GM12878 (cell line): ENCODE data around the gene DCAF15. TPM values are rescaled to one million over a fixed set of nuclear protein-coding genes. Genes with fewer than 3 reads are reported as not detected.

Source experiments
- ATAC-seq: fragments of 200-7000 bp; cut with Tn5 transposase; 3 replicates; pipeline ENCODE4 v1.9.1; 2020; ENCODE audit warnings: mild to moderate bottlenecking, moderate library complexity
- BruUV-seq: library from RNA; stranded (reverse); fragments of 400-500 nt; replicated peaks from 2 replicates; lab custom pipeline; 2021; lab: Mats Ljungman, UMichigan
- CTCF ChIA-PET: fragments of 300-600 bp; sonication (Branson Sonifier 250); formaldehyde crosslinking; extraction: SDS; loops from one replicate; lab custom pipeline; 2021; ENCODE audit warnings: inconsistent platforms; lab: Yijun Ruan, JAX
- POLR2A ChIA-PET: fragments of 350-600 bp; formaldehyde crosslinking; extraction: SDS; loops from one replicate; lab custom pipeline; 2021; ENCODE audit warnings: inconsistent platforms; lab: Charles Lee
- RAD21 ChIA-PET: fragments of 300-600 bp; sonication (Branson Sonifier 250); formaldehyde crosslinking; loops from one replicate; lab custom pipeline; 2023; ENCODE audit warnings: antibody characterized with exemption; ENCODE audit not compliant: unreplicated experiment; lab: Charles Lee
- SMC1A ChIA-PET: fragments of 300-600 bp; sonication (Branson Sonifier 250); formaldehyde crosslinking; loops from one replicate; lab custom pipeline; 2023; ENCODE audit not compliant: unreplicated experiment, uncharacterized antibody; lab: Charles Lee
- DNase-seq: peaks from one replicate; pipeline ENCODE4 v3.0.0-alpha.2; 2011; ENCODE audit warnings: low read depth, low spot score
- FAIRE-seq: peaks from 3 replicates; lab custom pipeline; 2011; peaks lifted over from hg19 to GRCh38; lab: Jason Lieb, UNC
- H2AFZ ChIP-seq: 2 replicates; pipeline ENCODE4 v1.6.0; 2011; ENCODE audit warnings: low read depth, low read length, control low read depth; ENCODE audit not compliant: control insufficient read depth
- H3K27ac ChIP-seq: 2 replicates; pipeline ENCODE4 v1.5.1; 2011; ENCODE audit warnings: control low read depth; ENCODE audit not compliant: control insufficient read depth, insufficient read depth
- H3K27me3 ChIP-seq, 2 experiments: replicated peaks in 1 of 2; 2 replicates each; pipeline versions ENCODE4 v1.6.0 to v1.6.1; 2011; ENCODE audit warnings: low read length in 1 of 2; ENCODE audit not compliant: control insufficient read depth in 2 of 2, insufficient read depth in 2 of 2
- H3K36me3 ChIP-seq, 2 experiments: 2 replicates each; pipeline ENCODE4 v1.5.1; 2011; ENCODE audit warnings: low read length in 1 of 2; ENCODE audit not compliant: control insufficient read depth in 2 of 2, insufficient read depth in 2 of 2
- H3K4me1 ChIP-seq: 2 replicates; pipeline ENCODE4 v1.6.1; 2011; ENCODE audit warnings: mild to moderate bottlenecking, low read length, moderate library complexity, mixed read lengths; ENCODE audit not compliant: control insufficient read depth, insufficient read depth
- H3K4me2 ChIP-seq: 2 replicates; pipeline ENCODE4 v1.6.0; 2011; ENCODE audit warnings: control low read depth; ENCODE audit not compliant: control insufficient read depth, insufficient read depth
- H3K4me3 ChIP-seq: fragments of 200-600 bp; sonication (generic); 2 replicates; pipeline ENCODE4 v1.5.1; 2016
- H3K79me2 ChIP-seq: 2 replicates; pipeline ENCODE4 v1.6.0; 2011; ENCODE audit warnings: low read length; ENCODE audit not compliant: control insufficient read depth, insufficient read depth
- H3K9ac ChIP-seq: 2 replicates; pipeline ENCODE4 v1.8.0; 2011; ENCODE audit warnings: low read length, control low read depth, mixed read lengths; ENCODE audit not compliant: control insufficient read depth, insufficient read depth
- H3K9me3 ChIP-seq: replicated peaks from 3 replicates; pipeline ENCODE4 v1.5.1; 2011; ENCODE audit warnings: mild to moderate bottlenecking, low read length; ENCODE audit not compliant: control insufficient read depth, insufficient read depth
- H4K20me1 ChIP-seq: 2 replicates; pipeline ENCODE4 v1.6.0; 2011; ENCODE audit not compliant: control insufficient read depth, insufficient read depth
- CHD4 ChIP-seq: fragments of 200-600 bp; sonication (generic); IDR thresholded peaks from 2 replicates; pipeline ENCODE4 v1.6.1; 2016; ENCODE audit warnings: mild to moderate bottlenecking
- CREB1 ChIP-seq: IDR thresholded peaks from 2 replicates; pipeline ENCODE4 v1.6.1; 2012; ENCODE audit warnings: low read depth, mild to moderate bottlenecking, inconsistent platforms
- FOXK2 ChIP-seq: fragments of 450-650 bp; IDR thresholded peaks from 2 replicates; pipeline ENCODE4 v1.6.1; 2017; ENCODE audit warnings: mild to moderate bottlenecking, moderate library complexity
- HCFC1 ChIP-seq: fragments of 150-350 bp; IDR thresholded peaks from 2 replicates; pipeline ENCODE4 v1.6.1; 2014; ENCODE audit warnings: low read length
- JUNB ChIP-seq: IDR thresholded peaks from 2 replicates; pipeline ENCODE4 v1.6.1; 2016; ENCODE audit warnings: antibody characterized with exemption, mild to moderate bottlenecking
- TAF1 ChIP-seq: IDR thresholded peaks from 2 replicates; pipeline ENCODE4 v1.6.1; 2011; ENCODE audit warnings: mild to moderate bottlenecking, low read depth, low read length, borderline replicate concordance
- USF2 ChIP-seq: IDR thresholded peaks from 2 replicates; pipeline ENCODE4 v1.6.1; 2011; ENCODE audit warnings: low read depth, low read length, improper control_type of control experiment, borderline replicate concordance
- ZNF217 ChIP-seq: fragments of 450-650 bp; IDR thresholded peaks from 2 replicates; pipeline ENCODE4 v1.6.1; 2017; ENCODE audit warnings: antibody characterized with exemption, mild to moderate bottlenecking
- WGBS: methylation state at CpG from one replicate; pipeline ENCODE4 v1.1.6; 2016; ENCODE audit warnings: low lambda C conversion rate; ENCODE audit not compliant: insufficient replicate concordance, insufficient coverage; ENCODE audit errors: missing lambda C conversion rate; 5-methylcytosine and 5-hydroxymethylcytosine counted together
- in situ Hi-C: fragments of 300-500 bp; cut with MboI; formaldehyde crosslinking; loops from 9 replicates; pipeline ENCODE4 v1.14.3; 2018; ENCODE audit warnings: mixed read lengths
- intact Hi-C: fragments of 100-400 bp; cut with micrococcal nuclease; formaldehyde crosslinking; loops from one replicate; pipeline ENCODE4 v1.14.2; 2022; ENCODE audit not compliant: unreplicated experiment
- polyA plus RNA-seq, 11 experiments: library from polyadenylated mRNA; depleted of rRNA in 4 of 11; unstranded in 6 of 11; stranded (reverse) in 5 of 11; fragments of >200 nt; fragmentation: Nextera tagmentation in 4 of 11; fragmentation: Illumina TruSeq in 1 of 11; extraction: Ambion mirVana in 4 of 11; extraction: Trizol in 1 of 11; gene quantifications; 1 replicate in 1 of 11; 2 replicates in 10 of 11; pipeline versions ENCODE4 v1.2.1 to v1.2.3, GENCODE V29; 2011 to 2016; ENCODE audit warnings: inconsistent platforms in 2 of 11, missing spikeins in 2 of 11, low read depth in 1 of 11
- total RNA-seq, 4 experiments: library from RNA; depleted of rRNA in 3 of 4; stranded (reverse); fragments of >200 nt in 3 of 4; fragmentation: Illumina TruSeq in 1 of 4; extraction: Trizol in 1 of 4; gene quantifications; 2 replicates each; pipeline versions ENCODE4 v1.2.1 to v1.2.3, GENCODE V29; 2013 to 2021
- TF ChIP-seq, protein P1 (sequence below): fragments of 450-650 bp; IDR thresholded peaks from 2 replicates; pipeline ENCODE4 v1.6.1; 2017; ENCODE audit warnings: mild to moderate bottlenecking, moderate library complexity

DCAF15 gene
- total and polyA plus RNA-seq, 10 of the 15 experiments (the other 5 are each of a cell fraction or from before 2014, with no cell fraction given): 0.16 to 63.4 (median 26.6) TPM

DNA sequence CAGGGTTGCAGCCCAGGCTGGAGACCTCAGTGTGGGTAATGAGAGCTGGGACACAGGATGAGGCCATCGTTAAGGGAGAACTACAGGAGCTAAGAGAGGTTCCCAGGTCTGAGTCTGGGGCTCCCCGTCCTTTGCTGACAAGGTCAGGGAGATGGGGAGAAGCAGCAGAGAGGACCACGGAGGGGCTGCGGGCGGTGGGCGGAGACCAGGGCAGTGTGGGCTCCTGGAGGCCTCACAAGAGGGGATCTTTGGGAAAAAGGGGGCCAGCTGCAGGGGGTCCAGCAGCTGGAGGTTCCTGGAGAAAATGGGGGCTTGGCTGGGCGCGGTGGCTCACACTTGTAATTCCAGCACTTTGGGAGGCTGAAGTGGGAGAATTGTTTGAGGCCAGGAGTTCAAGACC, 37.8 kb downstream of the DCAF15 start:
- in situ Hi-C loops (no loop called here), intact Hi-C loops (no loop called here)
- ChIA-PET CTCF (interaction anchor here (1.1 kb wide), 1 partner anchor 52 kb away, joined by 3 read pairs; no protein-coding TSS in a partner anchor), RAD21 (no interaction called here), POLR2A (interaction anchor here (0.7 to 6.5 kb wide), 3 partner anchors 9 to 42 kb away, joined by 3 to 49 read pairs (median 3); partner anchors contain the start of genes IL27RA and RFX1), SMC1A (interaction anchor here (1.3 kb wide), 1 partner anchor 22 kb away, joined by 3 read pairs; no protein-coding TSS in a partner anchor)
- no peak overlapping the region for H3K9ac ChIP-seq
- H4K20me1 ChIP-seq: no peaks in the 10 kb centered on the region
- H3K36me3 ChIP-seq: peaks cover 0 to 3% of the 10 kb centered on the region in 2 experiments; a peak in 3 of 4 replicates
- TF ChIP-seq CREB1 (no peak), ZNF217 (no peak), FOXK2 (no peak), JUNB (no peak), HCFC1 (no peak), TAF1 (no peak), CHD4 (no peak), USF2 (no peak)
- TF ChIP-seq, protein P1, sequence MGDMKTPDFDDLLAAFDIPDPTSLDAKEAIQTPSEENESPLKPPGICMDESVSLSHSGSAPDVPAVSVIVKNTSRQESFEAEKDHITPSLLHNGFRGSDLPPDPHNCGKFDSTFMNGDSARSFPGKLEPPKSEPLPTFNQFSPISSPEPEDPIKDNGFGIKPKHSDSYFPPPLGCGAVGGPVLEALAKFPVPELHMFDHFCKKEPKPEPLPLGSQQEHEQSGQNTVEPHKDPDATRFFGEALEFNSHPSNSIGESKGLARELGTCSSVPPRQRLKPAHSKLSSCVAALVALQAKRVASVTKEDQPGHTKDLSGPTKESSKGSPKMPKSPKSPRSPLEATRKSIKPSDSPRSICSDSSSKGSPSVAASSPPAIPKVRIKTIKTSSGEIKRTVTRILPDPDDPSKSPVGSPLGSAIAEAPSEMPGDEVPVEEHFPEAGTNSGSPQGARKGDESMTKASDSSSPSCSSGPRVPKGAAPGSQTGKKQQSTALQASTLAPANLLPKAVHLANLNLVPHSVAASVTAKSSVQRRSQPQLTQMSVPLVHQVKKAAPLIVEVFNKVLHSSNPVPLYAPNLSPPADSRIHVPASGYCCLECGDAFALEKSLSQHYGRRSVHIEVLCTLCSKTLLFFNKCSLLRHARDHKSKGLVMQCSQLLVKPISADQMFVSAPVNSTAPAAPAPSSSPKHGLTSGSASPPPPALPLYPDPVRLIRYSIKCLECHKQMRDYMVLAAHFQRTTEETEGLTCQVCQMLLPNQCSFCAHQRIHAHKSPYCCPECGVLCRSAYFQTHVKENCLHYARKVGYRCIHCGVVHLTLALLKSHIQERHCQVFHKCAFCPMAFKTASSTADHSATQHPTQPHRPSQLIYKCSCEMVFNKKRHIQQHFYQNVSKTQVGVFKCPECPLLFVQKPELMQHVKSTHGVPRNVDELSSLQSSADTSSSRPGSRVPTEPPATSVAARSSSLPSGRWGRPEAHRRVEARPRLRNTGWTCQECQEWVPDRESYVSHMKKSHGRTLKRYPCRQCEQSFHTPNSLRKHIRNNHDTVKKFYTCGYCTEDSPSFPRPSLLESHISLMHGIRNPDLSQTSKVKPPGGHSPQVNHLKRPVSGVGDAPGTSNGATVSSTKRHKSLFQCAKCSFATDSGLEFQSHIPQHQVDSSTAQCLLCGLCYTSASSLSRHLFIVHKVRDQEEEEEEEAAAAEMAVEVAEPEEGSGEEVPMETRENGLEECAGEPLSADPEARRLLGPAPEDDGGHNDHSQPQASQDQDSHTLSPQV: no peak
- no peak overlapping the region for H3K27ac ChIP-seq
- H3K27me3 ChIP-seq: no peaks in the 10 kb centered on the region
- FAIRE-seq: no peak
- WGBS: 82% methylated on average over 8 of the region's 8 CpGs
- H3K4me1 ChIP-seq: peaks cover 26% of the 10 kb centered on the region
- ATAC-seq: no peak
- no TSS peak for BruUV-seq
- H3K9me3 ChIP-seq: no peaks in the 10 kb centered on the region
- H2AFZ ChIP-seq: no peak overlapping the region
- H3K79me2 ChIP-seq: no peaks in the 10 kb centered on the region
- no peak overlapping the region for H3K4me3 ChIP-seq
- no peak overlapping the region for H3K4me2 ChIP-seq
- DNase-seq: no peak
